ENCODE measurements around the gene FGFR3. TPM values are rescaled to one million over a fixed set of nuclear protein-coding genes. Genes with fewer than 3 reads are reported as not detected.
A peak's percentile ranks its signal among the peaks of the same experiment; 100 is the strongest.

Gene FGFR3
- total RNA-seq, 4 donors from 2014 or later = 45.4 to 168 (median 92.4) TPM

GRCh38 chr4:1856071-1856942 is 63.2 kb downstream of the FGFR3 start, which contains the start of gene LETM1:
Gene LETM1 (minus strand): TSS chr4:1856156. CDS start chr4:1855950, 206 bp downstream.
- H3K9me3 ChIP-seq = no peaks in the 10 kb centered on the region
- peak; percentile 49 to 66 for TF ChIP-seq POLR2A (IDR thresholded peaks at IDR 0.05)
- peak in 5 of 6 experiments; percentile 5 to 23 (median 12) for TF ChIP-seq CTCF (IDR thresholded peaks at IDR 0.05)

GRCh38 chr4:1856943-1857699 is 64.0 kb downstream of the FGFR3 start:
- no peak for TF ChIP-seq CTCF (IDR thresholded peaks at IDR 0.05)
- TF ChIP-seq POLR2A (IDR thresholded peaks at IDR 0.05) = no peak
- Histone ChIP-seq H3K36me3 (no peaks in the 10 kb centered on the region), H3K27me3 (no peaks in the 10 kb centered on the region), H3K4me3 (peak overlapping the region; percentile 90 to 97 (median 94)), H3K9me3 (no peaks in the 10 kb centered on the region), H3K27ac (peak overlapping the region; percentile 75 to 86 (median 82)), H3K4me1 (peaks cover 0 to 38% (median 8%) of the 10 kb centered on the region in 4 donors)
- no peak for DNase-seq

More at GRCh38 chr4:1856071-1856942, 63.2 kb downstream of the FGFR3 start, which contains the start of gene LETM1:
- Histone ChIP-seq H3K36me3 (no peaks in the 10 kb centered on the region), H3K4me1 (peaks cover 0 to 46% (median 9%) of the 10 kb centered on the region in 4 donors), H3K27ac (peak within 1 kb of the TSS; percentile 80 to 86 (median 82)), H3K4me3 (peak within 1 kb of the TSS; percentile 90 to 97 (median 94)), H3K27me3 (no peaks in the 10 kb centered on the region)
- peak; percentile 95 to 99 (median 98) for DNase-seq

GRCh38 chr4:1857931-1858330 is 64.8 kb downstream of the FGFR3 start:
- Histone ChIP-seq H3K4me3 (no peak overlapping the region), H3K4me1 (peaks cover 0 to 38% (median 9%) of the 10 kb centered on the region in 4 donors), H3K36me3 (no peaks in the 10 kb centered on the region), H3K27ac (no peak overlapping the region), H3K27me3 (no peaks in the 10 kb centered on the region), H3K9me3 (no peaks in the 10 kb centered on the region)
- no peak for TF ChIP-seq CTCF (IDR thresholded peaks at IDR 0.05)
- no peak for TF ChIP-seq POLR2A (IDR thresholded peaks at IDR 0.05)
- DNase-seq = no peak

Other genes with a start within 250 kb of the FGFR3 start
- 1 to 10 TPM in 3 of 4 donors, not detected in 1; 1.5 to 8.3 (median 1.8) TPM for gene FAM53A, start 109.0 kb upstream of the FGFR3 start, total RNA-seq
- 10 to 100 TPM; 18.4 to 86.6 (median 26.2) TPM for gene SLBP, start 81.0 kb upstream of the FGFR3 start, total RNA-seq
- gene TMEM129, start 72.0 kb upstream of the FGFR3 start, total RNA-seq = 100 to 1,000 TPM in 1 of 4 donors, 10 to 100 TPM in 3; 28.9 to 106 (median 67.1) TPM
- 100 to 1,000 TPM in 1 of 4 donors, 10 to 100 TPM in 3; 19.1 to 138 (median 28.0) TPM for gene TACC3, start 71.8 kb upstream of the FGFR3 start, total RNA-seq
- 100 to 1,000 TPM in 3 of 4 donors, 10 to 100 TPM in 1; 93.3 to 151 (median 121) TPM for gene LETM1, start 62.9 kb downstream of the FGFR3 start, total RNA-seq
- gene NSD2, start 78.1 kb downstream of the FGFR3 start, total RNA-seq = 100 to 1,000 TPM in 2 of 4 donors, 10 to 100 TPM in 2; 56.0 to 255 (median 98.9) TPM
- 10 to 100 TPM; 27.7 to 56.9 (median 42.8) TPM for gene NELFA, start 215.7 kb downstream of the FGFR3 start, total RNA-seq

Measured in Peyer's patch (tissue), 4 donors.